Measurements from ENCODE around the gene WWC2. TPM values are rescaled to one million over a fixed set of nuclear protein-coding genes. Genes with fewer than 3 reads are reported as not detected.

The WWC2 gene
- total and polyA plus RNA-seq, 9 donors = 9.4 to 43.0 (median 32.5) TPM

DNA sequence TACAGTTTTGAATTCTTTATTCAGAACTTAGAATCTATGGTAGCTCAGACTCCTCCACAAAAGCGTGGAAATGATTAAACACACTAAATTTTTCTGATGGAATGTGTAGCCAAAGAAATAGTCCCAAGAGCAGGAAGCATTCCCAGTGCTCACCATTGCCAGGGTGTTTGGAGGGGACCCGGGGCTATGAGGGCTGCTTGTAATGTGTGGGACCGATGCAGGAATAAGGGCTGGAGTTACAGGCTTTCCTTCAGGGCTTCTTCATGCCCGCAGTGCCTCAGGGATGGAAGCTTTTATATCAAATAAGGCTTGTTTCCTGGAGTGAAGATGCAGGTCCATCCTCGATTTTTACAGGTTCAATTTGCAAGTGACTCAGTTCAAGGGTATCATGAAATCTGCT lies 25.8 kb downstream of the WWC2 start:
- WGBS, 3 donors = 22 to 32% (median 31%) methylated on average over 5 of the region's 5 CpGs
- no peak overlapping the region for H3K27ac ChIP-seq

GRCh38 chr4:183129125-183129524 lies 30.1 kb downstream of the WWC2 start:
- H3K36me3 ChIP-seq = no peaks in the 10 kb centered on the region
- no peak for DNase-seq
- no peaks in the 10 kb centered on the region for H3K27me3 ChIP-seq
- no peak overlapping the region for H3K27ac ChIP-seq
- H3K4me1 ChIP-seq (ENCODE audit: insufficient read depth) = peaks cover 10% of the 10 kb centered on the region
- no peaks in the 10 kb centered on the region for H3K9me3 ChIP-seq
- no peak for TF ChIP-seq EP300 (IDR thresholded peaks at IDR 0.05)
- TF ChIP-seq POLR2A (IDR thresholded peaks at IDR 0.05) = no peak
- TF ChIP-seq, protein P1, sequence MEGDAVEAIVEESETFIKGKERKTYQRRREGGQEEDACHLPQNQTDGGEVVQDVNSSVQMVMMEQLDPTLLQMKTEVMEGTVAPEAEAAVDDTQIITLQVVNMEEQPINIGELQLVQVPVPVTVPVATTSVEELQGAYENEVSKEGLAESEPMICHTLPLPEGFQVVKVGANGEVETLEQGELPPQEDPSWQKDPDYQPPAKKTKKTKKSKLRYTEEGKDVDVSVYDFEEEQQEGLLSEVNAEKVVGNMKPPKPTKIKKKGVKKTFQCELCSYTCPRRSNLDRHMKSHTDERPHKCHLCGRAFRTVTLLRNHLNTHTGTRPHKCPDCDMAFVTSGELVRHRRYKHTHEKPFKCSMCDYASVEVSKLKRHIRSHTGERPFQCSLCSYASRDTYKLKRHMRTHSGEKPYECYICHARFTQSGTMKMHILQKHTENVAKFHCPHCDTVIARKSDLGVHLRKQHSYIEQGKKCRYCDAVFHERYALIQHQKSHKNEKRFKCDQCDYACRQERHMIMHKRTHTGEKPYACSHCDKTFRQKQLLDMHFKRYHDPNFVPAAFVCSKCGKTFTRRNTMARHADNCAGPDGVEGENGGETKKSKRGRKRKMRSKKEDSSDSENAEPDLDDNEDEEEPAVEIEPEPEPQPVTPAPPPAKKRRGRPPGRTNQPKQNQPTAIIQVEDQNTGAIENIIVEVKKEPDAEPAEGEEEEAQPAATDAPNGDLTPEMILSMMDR (IDR thresholded peaks at IDR 0.05) = no peak
- no peak overlapping the region for H3K4me3 ChIP-seq
- WGBS, 3 donors = 93 to 97% (median 96%) methylated on average over 3 of the region's 3 CpGs
- intact Hi-C loops (cut with DNase I) = no loop called here

More for the DNA sequence above, 25.8 kb downstream of the WWC2 start:
- no peaks in the 10 kb centered on the region for H3K36me3 ChIP-seq
- H3K27me3 ChIP-seq = no peaks in the 10 kb centered on the region
- H3K9me3 ChIP-seq = no peaks in the 10 kb centered on the region
- H3K4me1 ChIP-seq (ENCODE audit: insufficient read depth) = peaks cover 10% of the 10 kb centered on the region
- no peak overlapping the region for H3K4me3 ChIP-seq
- TF ChIP-seq, protein P1 (IDR thresholded peaks at IDR 0.05) = no peak
- no peak for TF ChIP-seq POLR2A (IDR thresholded peaks at IDR 0.05)
- TF ChIP-seq EP300 (IDR thresholded peaks at IDR 0.05) = no peak
- DNase-seq = no peak
- intact Hi-C loops (cut with DNase I) = no loop called here

GRCh38 chr4:183129675-183130074 lies 30.6 kb downstream of the WWC2 start:
- H3K4me3 ChIP-seq = no peak overlapping the region
- no peak overlapping the region for H3K27ac ChIP-seq
- no peaks in the 10 kb centered on the region for H3K36me3 ChIP-seq
- H3K9me3 ChIP-seq = no peaks in the 10 kb centered on the region
- WGBS, 3 donors = 89 to 90% (median 90%) methylated on average over 2 of the region's 2 CpGs
- H3K4me1 ChIP-seq (ENCODE audit: insufficient read depth) = peaks cover 10% of the 10 kb centered on the region
- TF ChIP-seq POLR2A (IDR thresholded peaks at IDR 0.05) (no peak), EP300 (IDR thresholded peaks at IDR 0.05) (no peak)
- TF ChIP-seq, protein P1 (IDR thresholded peaks at IDR 0.05) = no peak
- H3K27me3 ChIP-seq = no peaks in the 10 kb centered on the region
- DNase-seq = no peak
- intact Hi-C loops (cut with DNase I) = no loop called here

DNA sequence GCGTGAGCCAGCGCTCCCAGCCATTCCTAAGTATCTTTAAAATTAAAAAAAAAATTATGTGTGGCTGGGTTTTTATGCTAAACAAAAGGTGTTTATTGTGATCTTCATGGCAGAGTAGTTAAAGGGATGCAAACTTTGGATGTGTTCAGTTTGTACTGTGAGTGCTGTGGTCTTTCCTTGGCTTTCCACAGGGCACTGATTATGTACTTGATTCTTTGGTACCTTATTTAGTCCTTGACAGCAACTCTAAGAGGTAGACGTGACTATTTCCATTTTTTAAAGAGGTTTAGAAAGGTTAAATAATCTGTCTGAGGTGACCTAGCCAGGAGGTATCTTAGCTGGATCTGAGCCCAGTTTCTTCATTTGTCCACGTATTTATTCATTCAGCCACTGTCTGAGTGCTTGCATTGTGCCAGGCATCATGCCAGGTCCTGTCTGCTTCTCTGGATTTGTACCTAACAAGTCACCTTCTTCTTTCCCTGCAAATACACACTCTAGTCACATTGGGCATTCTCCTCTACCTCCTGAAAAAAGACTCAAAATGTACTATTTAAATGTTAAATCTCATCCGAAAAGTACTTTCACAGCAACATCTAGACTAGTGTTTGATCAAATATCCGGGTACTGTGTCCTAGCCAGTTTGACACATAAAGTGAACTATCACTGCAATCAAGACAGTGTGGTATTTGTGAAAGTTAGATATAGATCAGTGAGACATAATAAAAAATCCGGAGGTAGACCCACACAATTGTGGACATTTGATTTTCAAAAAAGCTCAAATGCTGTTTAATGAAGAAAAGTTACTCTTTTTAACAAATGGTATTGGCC lies 31.5 kb downstream of the WWC2 start:
- intact Hi-C loops (cut with DNase I) = no loop called here
- DNase-seq = no peak
- Histone ChIP-seq H3K4me3 (no peak overlapping the region), H3K9me3 (no peaks in the 10 kb centered on the region), H3K36me3 (no peaks in the 10 kb centered on the region), H3K4me1 (ENCODE audit: insufficient read depth) (peaks cover 8% of the 10 kb centered on the region), H3K27me3 (no peaks in the 10 kb centered on the region), H3K27ac (no peak overlapping the region)
- WGBS, 3 donors = 71 to 73% (median 71%) methylated on average over 7 of the region's 7 CpGs
- TF ChIP-seq EP300 (IDR thresholded peaks at IDR 0.05) (no peak), POLR2A (IDR thresholded peaks at IDR 0.05) (no peak)
- TF ChIP-seq, protein P1 (IDR thresholded peaks at IDR 0.05) = no peak
